Muscle of back (tissue), 11 donors: ENCODE results near the gene EP400. TPM values are rescaled to one million over a fixed set of nuclear protein-coding genes. Genes with fewer than 3 reads are reported as not detected.
"Not testable (repeated sequence)": the region's sequence is repeated elsewhere in the genome, so short reads cannot be mapped to it uniquely, and the experiment has no call there.

Experiments
- DNase-seq, 3 donors: peaks; one replicate each; pipeline versions ENCODE4 v3.0.0 to v3.0.0-alpha.2; 2013
- polyA plus RNA-seq, 10 donors: library from polyadenylated mRNA; unstranded; fragments of 120-200 nt; gene quantifications; one replicate each; pipeline ENCODE4 v1.2.1, GENCODE V29; 2013; ENCODE audit not compliant: insufficient read length in 10 of 10

The EP400 gene
- polyA plus RNA-seq, 10 donors, result 18.9 to 31.9 (median 23.4) TPM

- no peak for DNase-seq
Measured at GRCh38 chr12:132043770-132044467, 94.2 kb downstream of the EP400 start.

GRCh38 chr12:132044661-132045412 lies 95.1 kb downstream of the EP400 start:
- no peak for DNase-seq

- DNase-seq, result no peak
Measured at GRCh38 chr12:132045751-132046150, 96.0 kb downstream of the EP400 start.

- no peak for DNase-seq
Measured at GRCh38 chr12:132046561-132046960, 96.8 kb downstream of the EP400 start.

GRCh38 chr12:132047630-132048029 lies 97.9 kb downstream of the EP400 start:
- DNase-seq, result not testable (repeated sequence)

- no peak for DNase-seq
Measured at GRCh38 chr12:132049442-132049841, 99.7 kb downstream of the EP400 start.

GRCh38 chr12:132049876-132050275 lies 100.1 kb downstream of the EP400 start:
- no peak for DNase-seq

GRCh38 chr12:132051718-132052117 lies 102.0 kb downstream of the EP400 start:
- DNase-seq, result not testable (repeated sequence)

- no peak for DNase-seq
Measured at GRCh38 chr12:132052196-132052932, 102.6 kb downstream of the EP400 start.

- DNase-seq, result no peak
Measured at GRCh38 chr12:132053338-132054330, 103.9 kb downstream of the EP400 start.

GRCh38 chr12:132054983-132055382 lies 105.2 kb downstream of the EP400 start:
- no peak for DNase-seq

GRCh38 chr12:132055535-132056096 lies 105.9 kb downstream of the EP400 start:
- DNase-seq, result no peak

- no peak for DNase-seq
Measured at GRCh38 chr12:132056320-132056719, 106.6 kb downstream of the EP400 start.

GRCh38 chr12:132056951-132057350 lies 107.2 kb downstream of the EP400 start:
- DNase-seq, result no peak

- DNase-seq, result no peak
Measured at GRCh38 chr12:132057691-132058090, 107.9 kb downstream of the EP400 start.

- DNase-seq, result no peak
Measured at GRCh38 chr12:132061197-132061596, 111.5 kb downstream of the EP400 start.

GRCh38 chr12:132061641-132062430 lies 112.1 kb downstream of the EP400 start:
- no peak for DNase-seq

- DNase-seq, result no peak
Measured at GRCh38 chr12:132062481-132062880, 112.7 kb downstream of the EP400 start.

- DNase-seq, result no peak
Measured at GRCh38 chr12:132063491-132063890, 113.7 kb downstream of the EP400 start.

- no peak for DNase-seq
Measured at GRCh38 chr12:132064631-132065030, 114.9 kb downstream of the EP400 start.
